Measurements from ENCODE around the gene RNASEH2A. TPM values are rescaled to one million over a fixed set of nuclear protein-coding genes. Genes with fewer than 3 reads are reported as not detected.

RNASEH2A gene
- polyA plus RNA-seq, 1 experiment = 11.7 TPM

DNA sequence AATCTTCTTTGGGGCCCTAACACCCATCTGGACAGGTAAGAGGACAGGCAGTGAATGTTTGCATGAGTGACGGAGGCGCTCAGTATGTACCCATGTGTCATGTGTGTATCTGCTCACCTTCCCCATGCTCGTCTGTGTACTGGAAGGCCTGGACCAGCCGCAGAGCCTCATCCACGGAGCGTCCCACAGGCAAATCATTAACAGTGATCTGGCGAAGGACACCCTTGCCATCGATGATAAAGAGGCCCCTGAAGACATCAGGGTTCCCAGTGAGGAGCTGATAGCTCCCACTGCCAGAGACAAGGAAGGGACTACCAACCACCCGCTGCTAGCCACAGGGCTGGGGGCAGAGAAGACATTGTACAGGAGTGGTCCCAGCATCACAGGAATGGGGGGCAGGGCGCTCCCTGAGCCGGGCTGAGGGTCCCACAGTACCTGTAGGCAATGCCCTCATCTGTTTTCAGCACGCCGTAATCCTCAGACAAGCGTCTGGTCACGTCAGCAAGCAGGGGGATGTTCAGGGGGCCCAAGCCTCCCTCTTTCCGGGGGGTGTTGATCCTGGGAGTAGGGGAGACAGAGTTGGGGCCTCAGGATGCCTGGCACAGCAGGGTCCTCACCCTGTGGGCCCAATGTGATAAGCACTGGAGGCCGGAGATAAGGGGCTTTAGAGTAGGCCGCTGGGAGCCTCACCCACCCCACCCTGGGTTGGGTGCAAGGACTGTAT, 6.5 kb upstream of the RNASEH2A start:
- Histone ChIP-seq H3K4me3 (ENCODE audit: low read depth, low read length) (no peak overlapping the region; the same call in 1 of the 2 replicates), H3K9me3 (ENCODE audit: control insufficient read depth, insufficient read depth, low read length) (no peaks in the 10 kb centered on the region; the same call in 1 of the 2 replicates), H3K27ac (ENCODE audit: low read depth, low read length) (no peak overlapping the region), H3K27me3 (ENCODE audit: control insufficient read depth, insufficient read depth, low read length) (no peaks in the 10 kb centered on the region)
- CTCF ChIA-PET = interaction anchor here (0.5 to 12.2 kb wide), 3 partner anchors 36 to 103 kb away, joined by 5 to 410 read pairs (median 47); partner anchors contain the start of gene FBXW9
- TF ChIP-seq, protein P1, sequence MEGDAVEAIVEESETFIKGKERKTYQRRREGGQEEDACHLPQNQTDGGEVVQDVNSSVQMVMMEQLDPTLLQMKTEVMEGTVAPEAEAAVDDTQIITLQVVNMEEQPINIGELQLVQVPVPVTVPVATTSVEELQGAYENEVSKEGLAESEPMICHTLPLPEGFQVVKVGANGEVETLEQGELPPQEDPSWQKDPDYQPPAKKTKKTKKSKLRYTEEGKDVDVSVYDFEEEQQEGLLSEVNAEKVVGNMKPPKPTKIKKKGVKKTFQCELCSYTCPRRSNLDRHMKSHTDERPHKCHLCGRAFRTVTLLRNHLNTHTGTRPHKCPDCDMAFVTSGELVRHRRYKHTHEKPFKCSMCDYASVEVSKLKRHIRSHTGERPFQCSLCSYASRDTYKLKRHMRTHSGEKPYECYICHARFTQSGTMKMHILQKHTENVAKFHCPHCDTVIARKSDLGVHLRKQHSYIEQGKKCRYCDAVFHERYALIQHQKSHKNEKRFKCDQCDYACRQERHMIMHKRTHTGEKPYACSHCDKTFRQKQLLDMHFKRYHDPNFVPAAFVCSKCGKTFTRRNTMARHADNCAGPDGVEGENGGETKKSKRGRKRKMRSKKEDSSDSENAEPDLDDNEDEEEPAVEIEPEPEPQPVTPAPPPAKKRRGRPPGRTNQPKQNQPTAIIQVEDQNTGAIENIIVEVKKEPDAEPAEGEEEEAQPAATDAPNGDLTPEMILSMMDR (IDR thresholded peaks at IDR 0.05; ENCODE audit: low read depth, low read length) = no peak
- POLR2A ChIA-PET = no interaction called here
- DNase-seq (ENCODE audit: low read depth, low spot score) = no peak

DNA sequence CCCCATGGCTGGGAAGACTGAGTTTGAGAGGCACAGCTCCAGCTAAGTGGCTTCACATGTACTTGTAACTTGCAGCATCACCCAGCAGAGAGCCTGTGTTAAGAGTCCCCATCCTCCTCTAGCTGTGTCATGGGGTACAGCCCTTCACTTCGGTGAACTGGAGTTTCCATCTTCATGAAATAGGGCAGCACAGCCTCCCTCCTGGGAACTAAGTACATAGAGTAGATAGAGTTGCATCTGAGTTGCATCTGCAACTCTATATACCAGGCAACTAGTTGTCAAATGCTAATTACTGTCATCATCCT, 6.0 kb upstream of the RNASEH2A start:
- TF ChIP-seq, protein P1 (IDR thresholded peaks at IDR 0.05; ENCODE audit: low read depth, low read length) = no peak
- peak overlapping the region; percentile 93 for H3K4me3 ChIP-seq (ENCODE audit: low read depth, low read length)
- H3K9me3 ChIP-seq (ENCODE audit: control insufficient read depth, insufficient read depth, low read length) = no peaks in the 10 kb centered on the region; the same call in 1 of the 2 replicates
- H3K27ac ChIP-seq (ENCODE audit: low read depth, low read length) = no peak overlapping the region
- H3K27me3 ChIP-seq (ENCODE audit: control insufficient read depth, insufficient read depth, low read length) = no peaks in the 10 kb centered on the region
- DNase-seq (ENCODE audit: low read depth, low spot score) = no peak
- POLR2A ChIA-PET = interaction anchor here (2.4 kb wide), 1 partner anchor 9 kb away, joined by 11 read pairs; the partner anchor contains the start of gene JUNB
- CTCF ChIA-PET = interaction anchor here (5.2 to 12.2 kb wide), 2 partner anchors 36 to 44 kb away, joined by 47 to 410 read pairs; no protein-coding TSS in a partner anchor

DNA sequence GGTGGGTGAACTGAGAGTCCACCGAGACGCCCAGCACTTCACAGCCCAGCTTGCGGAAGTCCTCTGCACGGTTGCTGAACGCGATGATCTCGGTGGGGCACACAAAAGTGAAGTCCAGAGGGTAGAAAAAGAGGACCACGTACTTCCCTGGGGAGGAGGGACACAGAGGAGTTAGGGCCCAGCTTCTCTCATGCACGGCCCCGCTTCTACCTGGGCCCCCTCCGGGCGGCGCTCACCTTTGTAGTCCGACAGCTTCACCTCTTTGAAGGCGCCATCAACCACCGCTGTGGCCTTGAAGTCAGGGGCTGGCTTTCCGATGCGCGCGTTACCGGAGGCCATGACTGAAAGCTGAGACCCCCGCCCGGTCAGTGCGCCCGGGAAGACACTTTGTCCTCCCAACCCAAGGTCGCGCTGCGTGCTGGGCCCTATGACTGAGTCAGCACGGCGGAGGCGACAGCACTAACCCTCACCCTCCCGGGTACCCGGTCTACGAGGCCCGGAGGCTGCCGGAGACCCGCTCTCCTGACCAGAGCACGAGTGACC, 5.4 kb upstream of the RNASEH2A start:
- no peaks in the 10 kb centered on the region; the same call in 1 of the 2 replicates for H3K9me3 ChIP-seq (ENCODE audit: control insufficient read depth, insufficient read depth, low read length)
- CTCF ChIA-PET = interaction anchor here (12.2 kb wide), 1 partner anchor 37 kb away, joined by 410 read pairs; no protein-coding TSS in a partner anchor

GRCh38 chr19:12801466-12802266, 4.7 kb upstream of the RNASEH2A start, which contains the start of the genes PRDX2 and THSD8:
Gene PRDX2, minus strand, starts transcription at chr19:12801800. Its CDS starts 539 bp downstream, at chr19:12801261.
Gene THSD8, plus strand, starts transcription at chr19:12802069. Its CDS starts 3 bp downstream, at chr19:12802072.
- ChIA-PET POLR2A (interaction anchor here (0.5 to 2.4 kb wide), 3 partner anchors 9 to 400 kb away, joined by 3 to 11 read pairs (median 6); partner anchors contain the start of gene JUNB), CTCF (interaction anchor here (0.9 to 12.2 kb wide), 2 partner anchors 38 to 46 kb away, joined by 3 to 410 read pairs; no protein-coding TSS in a partner anchor)
- Histone ChIP-seq H3K27ac (ENCODE audit: low read depth, low read length) (no peak within 1 kb of the TSS), H3K27me3 (ENCODE audit: control insufficient read depth, insufficient read depth, low read length) (no peaks in the 10 kb centered on the region), H3K9me3 (ENCODE audit: control insufficient read depth, insufficient read depth, low read length) (no peaks in the 10 kb centered on the region; the same call in 1 of the 2 replicates), H3K4me3 (ENCODE audit: low read depth, low read length) (peak within 1 kb of the TSS; percentile 93)
- DNase-seq (ENCODE audit: low read depth, low spot score) = no peak
- TF ChIP-seq, protein P1 (IDR thresholded peaks at IDR 0.05; ENCODE audit: low read depth, low read length) = no peak

More for the DNA sequence above, 5.4 kb upstream of the RNASEH2A start:
- TF ChIP-seq, protein P1 (IDR thresholded peaks at IDR 0.05; ENCODE audit: low read depth, low read length) = no peak
- no peak overlapping the region for H3K27ac ChIP-seq (ENCODE audit: low read depth, low read length)
- POLR2A ChIA-PET = interaction anchor here (2.4 kb wide), 1 partner anchor 10 kb away, joined by 11 read pairs; the partner anchor contains the start of gene JUNB
- no peaks in the 10 kb centered on the region for H3K27me3 ChIP-seq (ENCODE audit: control insufficient read depth, insufficient read depth, low read length)
- H3K4me3 ChIP-seq (ENCODE audit: low read depth, low read length) = peak overlapping the region; percentile 93
- DNase-seq (ENCODE audit: low read depth, low spot score) = no peak

Measured in AG04450 (cell line).